NCI-H2227 (cell line): ENCODE measurements around the gene SH3BGRL2.

Source experiments
- DNase-seq: peaks from one replicate; lab custom pipeline; 2025; ENCODE audit not compliant: unreplicated experiment; lab: John Stamatoyannopoulos, UW

Gene SH3BGRL2

DNA sequence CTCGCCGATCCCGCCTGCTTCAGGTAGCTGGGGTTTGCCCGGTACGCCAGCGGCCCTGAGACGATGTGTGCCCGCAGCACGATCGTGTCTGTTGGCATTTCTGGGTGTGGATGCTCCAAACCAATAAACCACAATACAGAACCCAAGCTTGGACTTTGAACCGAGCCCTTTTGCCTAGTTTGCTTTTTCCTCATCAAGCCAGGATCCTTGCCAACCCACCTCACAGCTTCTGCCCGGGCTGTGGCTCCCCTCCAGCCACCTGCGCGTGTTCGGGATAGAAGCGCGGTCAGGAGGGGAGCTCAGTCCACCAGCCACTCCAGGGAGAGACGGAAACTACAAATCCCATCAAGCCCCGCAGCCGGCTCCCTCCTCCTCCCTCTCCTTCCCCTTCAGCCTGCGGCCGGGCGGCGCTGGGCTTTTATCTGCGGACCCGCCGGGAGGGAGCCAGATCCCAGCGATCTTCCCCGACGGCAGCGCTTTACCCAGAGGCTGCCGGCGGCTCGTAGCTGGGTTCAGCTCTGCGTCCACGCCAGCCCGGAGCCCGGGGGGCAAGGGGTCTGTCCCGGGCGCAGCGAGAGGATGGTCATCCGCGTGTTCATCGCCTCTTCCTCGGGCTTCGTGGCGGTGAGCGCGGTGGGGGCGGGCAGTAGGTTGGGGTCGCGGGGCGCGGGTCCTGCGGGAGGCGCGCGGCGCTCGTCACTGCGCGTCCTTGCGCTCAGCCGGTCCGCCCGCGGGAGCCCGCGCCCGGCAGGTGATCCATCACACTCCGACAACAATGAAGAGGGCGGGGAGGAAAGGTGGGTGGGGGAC is at the start of gene SH3BGRL2:
SH3BGRL2 (plus strand) TSS at position 447 of the 810 bp plus-strand sequence; CDS start at position 580, 133 bp downstream.
- peak; percentile 84 for DNase-seq

- DNase-seq = no peak
Measured at GRCh38 chr6:79584332-79584731, 46.8 kb upstream of the SH3BGRL2 start.

DNA sequence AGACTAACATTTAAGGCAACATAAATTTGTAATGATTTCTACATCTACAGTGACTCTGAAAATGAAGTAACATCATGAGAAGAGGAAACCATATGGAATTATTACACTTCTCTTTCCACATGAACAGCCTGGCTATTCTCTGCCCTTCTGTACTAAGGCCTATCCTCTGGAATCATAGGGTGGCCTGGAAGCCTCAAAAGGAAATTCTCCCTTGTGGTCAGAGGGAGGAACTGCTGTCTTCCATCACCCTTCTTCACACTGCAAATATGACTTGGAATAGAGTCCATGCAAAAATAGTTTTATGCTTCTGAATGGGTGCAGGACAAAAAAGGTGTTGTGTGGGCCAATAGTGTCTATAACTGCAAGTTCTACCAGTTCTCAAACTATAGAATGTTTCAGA is 44.6 kb upstream of the SH3BGRL2 start:
- no peak for DNase-seq

DNA sequence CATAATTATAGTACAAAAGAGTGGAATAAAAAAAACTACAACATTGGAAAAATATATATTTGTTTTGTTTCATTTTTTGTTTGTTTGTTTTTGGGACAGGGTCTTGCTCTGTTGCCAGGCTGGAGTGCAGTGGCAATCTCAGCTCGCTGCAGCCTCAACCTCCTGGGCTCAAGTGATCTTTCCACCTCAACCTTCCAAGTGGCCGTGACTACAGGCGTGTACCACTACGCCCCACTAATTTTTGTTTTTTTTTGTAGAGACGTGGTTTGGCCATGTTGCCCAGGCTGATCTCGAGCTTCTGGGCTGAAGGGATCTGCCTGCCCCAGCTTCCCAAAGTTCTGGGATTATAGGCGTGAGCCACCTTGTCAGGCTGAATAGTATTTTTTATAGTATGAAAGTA is 41.4 kb upstream of the SH3BGRL2 start:
- no peak for DNase-seq

DNA sequence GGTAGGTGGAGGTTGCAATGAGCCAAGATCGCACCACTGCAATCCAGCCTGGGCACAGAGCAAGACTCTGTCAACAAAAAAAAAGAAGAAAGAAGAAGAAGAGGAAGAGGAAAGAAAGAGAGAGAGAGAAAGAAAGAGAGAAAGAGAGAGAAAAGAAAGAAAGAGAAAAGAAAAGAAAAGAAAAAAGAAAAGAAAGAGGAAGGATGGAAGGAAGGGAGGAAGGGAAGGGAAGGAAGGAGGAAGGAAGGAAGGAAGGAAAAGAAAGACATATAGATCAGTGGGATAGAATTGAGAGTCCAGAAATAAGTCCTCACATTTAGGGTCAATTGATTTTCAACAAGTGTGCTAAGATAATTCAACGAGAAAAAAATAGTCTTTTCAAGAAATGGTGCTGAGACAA is 34.0 kb upstream of the SH3BGRL2 start:
- no peak for DNase-seq

GRCh38 chr6:79598012-79598411 is 33.1 kb upstream of the SH3BGRL2 start:
- DNase-seq = no peak

DNA sequence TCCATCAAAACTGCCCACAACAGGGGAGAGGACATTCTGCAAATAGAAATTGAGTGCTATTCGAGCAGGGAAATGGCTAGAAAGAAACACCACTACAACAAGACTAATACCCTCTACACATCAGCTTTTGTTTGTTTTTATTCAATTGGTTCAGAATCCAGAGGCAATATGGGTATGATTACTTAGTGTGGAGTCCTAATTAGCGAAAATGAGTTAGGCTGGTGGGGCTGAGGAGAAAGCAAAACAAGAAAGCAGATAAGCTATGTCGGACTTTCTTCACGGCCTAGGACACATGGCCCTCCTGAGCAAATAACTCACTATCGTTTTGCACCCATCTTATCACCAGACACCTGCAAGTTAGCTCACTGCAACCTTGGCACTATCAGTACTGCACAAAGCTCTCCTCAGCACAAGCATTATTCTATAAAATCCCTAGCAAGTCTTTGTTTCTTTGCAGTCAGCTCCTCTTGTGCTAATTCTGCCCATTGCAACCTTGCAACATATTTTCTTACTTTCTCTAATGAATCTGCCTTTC is 31.3 kb upstream of the SH3BGRL2 start:
- DNase-seq = no peak

DNA sequence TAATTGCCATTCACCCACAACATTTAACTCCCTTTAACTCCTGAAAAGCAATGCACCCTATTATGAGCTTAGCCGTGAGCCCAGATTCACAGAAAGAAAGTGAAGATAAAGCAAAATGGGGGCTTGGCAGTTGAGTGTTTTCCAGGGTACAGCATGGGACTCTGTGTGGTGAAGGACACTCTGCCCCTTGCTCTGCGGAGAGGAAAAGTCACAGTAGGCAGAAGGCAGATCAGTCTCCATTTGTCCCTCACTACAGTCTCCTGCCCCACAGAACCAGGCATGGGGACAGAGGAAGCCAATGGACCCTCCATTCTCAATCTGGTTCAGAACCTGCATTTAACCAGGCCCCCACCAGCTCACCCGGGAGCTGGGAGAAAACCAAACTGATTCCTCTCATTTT is 30.8 kb upstream of the SH3BGRL2 start:
- DNase-seq = no peak

- peak; percentile 22 for DNase-seq
Measured at GRCh38 chr6:79600812-79601609, 30.1 kb upstream of the SH3BGRL2 start.

DNA sequence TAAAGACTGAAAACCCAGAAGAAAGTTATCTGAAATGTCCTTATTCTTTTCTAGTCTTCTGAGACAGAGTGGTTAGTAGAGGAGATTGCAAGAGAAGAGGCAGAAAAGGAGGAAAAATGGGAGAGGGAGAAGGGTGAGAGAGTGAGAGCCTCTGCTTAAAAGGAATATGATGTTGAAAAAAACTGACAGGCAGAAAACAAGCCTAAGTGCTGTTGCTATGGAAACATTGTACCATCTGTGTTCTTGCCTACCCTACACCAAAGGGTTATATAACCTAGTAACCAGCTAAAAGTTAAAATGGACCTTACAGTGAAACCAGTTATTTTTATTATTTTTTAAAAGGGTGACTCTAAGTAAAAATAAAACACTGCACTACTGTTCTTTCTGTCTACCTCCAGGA is 28.3 kb upstream of the SH3BGRL2 start:
- peak; percentile 5 for DNase-seq

DNA sequence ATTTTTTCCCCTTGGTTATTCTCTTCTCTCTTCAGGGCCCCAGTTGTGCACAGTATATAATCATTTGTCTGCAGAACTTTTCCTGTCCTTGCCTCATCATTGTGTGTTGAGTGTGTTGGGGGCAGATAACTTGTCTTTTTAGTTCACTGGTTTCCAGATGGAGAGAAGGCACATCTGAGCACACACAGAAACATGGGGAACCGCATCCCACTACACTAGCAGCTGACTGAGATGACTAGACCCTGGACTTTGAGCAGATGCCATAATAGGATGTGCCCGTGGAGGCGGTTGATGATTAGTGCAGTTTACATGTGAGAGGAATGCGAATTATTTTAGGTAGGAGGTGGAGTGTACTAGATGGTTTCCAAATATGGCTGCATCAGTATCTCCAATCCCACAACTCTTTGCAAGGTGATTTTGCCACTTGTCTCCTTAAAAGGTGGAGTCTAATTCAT is 26.5 kb upstream of the SH3BGRL2 start:
- no peak for DNase-seq

- no peak for DNase-seq
Measured at GRCh38 chr6:79605061-79605460, 26.1 kb upstream of the SH3BGRL2 start.

DNA sequence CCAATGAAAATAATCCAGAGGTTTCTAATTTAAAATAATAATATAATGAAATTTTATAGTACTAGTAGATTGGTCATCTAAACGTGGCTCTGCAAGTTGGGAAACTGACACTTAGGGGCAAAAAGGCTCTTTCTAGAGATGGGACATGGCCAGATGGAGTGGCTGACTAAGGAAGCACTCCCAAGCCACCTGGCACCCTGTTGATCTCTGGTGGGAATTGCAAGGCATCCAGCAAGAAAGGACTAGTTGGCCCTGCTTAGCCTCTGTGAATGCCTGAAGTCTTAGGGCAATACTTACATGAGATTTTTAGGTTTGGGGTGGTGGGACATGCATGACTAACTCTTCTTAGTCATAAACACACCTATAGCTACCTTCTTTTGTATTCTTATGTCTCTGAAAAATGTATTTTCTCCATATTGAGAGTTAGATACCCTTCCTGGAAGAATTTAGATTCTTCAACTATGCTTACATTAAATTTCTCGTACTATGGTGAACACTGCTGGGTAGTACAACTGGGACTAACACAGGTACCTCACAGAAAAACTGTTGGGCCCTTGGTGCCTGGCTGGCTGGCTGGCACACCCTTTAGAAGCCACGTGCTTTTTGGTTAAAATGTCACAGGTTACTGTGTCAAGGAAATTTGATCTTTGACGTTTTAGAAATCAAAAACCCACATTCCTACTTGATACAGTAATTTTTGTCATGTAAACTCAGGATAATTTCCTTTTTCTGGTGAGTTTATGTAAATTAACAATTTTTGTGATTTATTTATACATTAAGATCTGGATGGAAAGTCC is 25.0 kb upstream of the SH3BGRL2 start:
- DNase-seq = no peak

DNA sequence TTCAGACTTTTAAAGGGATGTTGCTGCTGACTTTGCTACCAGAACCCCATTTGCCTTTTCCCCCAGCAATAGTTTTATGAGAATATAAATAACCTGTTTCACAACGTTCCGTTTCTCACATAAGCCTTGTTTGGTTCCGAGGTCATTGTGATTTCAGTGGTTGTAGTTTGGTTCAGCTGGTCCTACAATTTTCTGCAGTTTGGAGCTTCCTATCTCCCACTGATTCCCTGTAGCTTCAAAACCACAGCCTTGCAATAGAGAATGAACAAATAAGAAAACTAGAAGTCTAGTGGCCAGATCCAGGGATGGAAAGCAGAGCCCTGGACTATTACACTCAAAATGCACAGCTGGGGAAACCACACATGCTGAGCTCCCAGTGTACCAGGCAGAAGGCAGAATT is 24.1 kb upstream of the SH3BGRL2 start:
- DNase-seq = no peak

- no peak for DNase-seq
Measured at GRCh38 chr6:79608334-79609224, 22.6 kb upstream of the SH3BGRL2 start.

GRCh38 chr6:79609225-79609595 is 21.9 kb upstream of the SH3BGRL2 start:
- no peak for DNase-seq

GRCh38 chr6:79610306-79611009 is 20.7 kb upstream of the SH3BGRL2 start:
- DNase-seq = no peak

DNA sequence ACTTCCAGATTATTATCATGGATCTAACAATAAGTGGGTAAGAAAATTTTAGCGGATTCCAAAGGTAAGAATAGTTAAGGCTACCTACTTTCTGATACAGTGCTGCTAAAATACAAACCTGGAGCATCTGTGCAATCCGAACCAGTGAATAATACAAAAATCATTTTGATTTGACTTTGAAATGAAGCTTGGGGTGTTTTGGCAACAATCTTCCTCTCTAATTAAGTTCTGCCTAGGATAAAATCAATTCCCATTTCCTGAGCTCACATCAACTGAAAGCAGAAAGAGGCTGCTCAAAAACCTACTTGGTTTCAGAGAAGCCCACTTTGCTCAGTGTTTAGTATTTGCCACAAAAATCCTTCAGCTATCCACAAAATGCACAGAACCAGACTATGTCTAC is 18.7 kb upstream of the SH3BGRL2 start:
- DNase-seq = no peak

GRCh38 chr6:79612918-79613317 is 18.2 kb upstream of the SH3BGRL2 start:
- DNase-seq = no peak

DNA sequence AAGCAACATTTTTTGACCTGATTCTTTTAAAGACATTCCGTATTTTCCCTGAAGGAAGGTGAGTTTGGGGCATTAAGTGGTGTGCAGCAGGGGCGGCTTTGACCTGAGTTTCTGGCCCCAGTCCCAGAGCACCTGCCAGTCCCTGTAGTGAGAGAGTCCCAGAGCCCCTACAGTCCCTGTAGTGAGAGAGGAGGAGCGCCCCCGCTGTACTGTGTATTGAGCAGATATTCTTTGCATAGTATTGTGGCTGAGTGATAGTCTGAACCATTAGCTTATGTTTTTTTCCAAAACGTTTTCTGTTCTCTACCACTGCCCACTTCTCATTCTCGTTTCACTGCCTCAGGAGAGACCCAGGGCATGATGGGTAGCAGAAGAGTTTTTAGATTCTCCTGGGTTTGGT is 17.2 kb upstream of the SH3BGRL2 start:
- no peak for DNase-seq
